Hematopoietic multipotent progenitor cell treated with erythropoietin and hydrocortisone succinate and interleukin-3 and kit ligand, for 17 days (in vitro differentiated cells): ENCODE results near the gene AP2M1.

Source experiments
- DNase-seq: peaks from one replicate; pipeline ENCODE4 v3.0.0-alpha.2; 2015; ENCODE audit warnings: low spot score

The AP2M1 gene

GRCh38 chr3:184228376-184229137 lies 53.9 kb downstream of the AP2M1 start:
- DNase-seq: no peak

GRCh38 chr3:184229394-184230080 lies 54.9 kb downstream of the AP2M1 start, which contains the start of gene VWA5B2:
VWA5B2 (plus strand) TSS chr3:184229585; CDS start chr3:184230529, 944 bp downstream.
- no peak for DNase-seq

GRCh38 chr3:184230081-184230602 lies 55.5 kb downstream of the AP2M1 start:
- DNase-seq: no peak

GRCh38 chr3:184230603-184231528 lies 56.2 kb downstream of the AP2M1 start:
- no peak for DNase-seq

GRCh38 chr3:184231671-184232070 lies 57.0 kb downstream of the AP2M1 start:
- no peak for DNase-seq

- DNase-seq: no peak
Measured at GRCh38 chr3:184233127-184233843, 58.6 kb downstream of the AP2M1 start.
